ENCODE results near the gene NAE1.
A peak's percentile ranks its signal among the peaks of the same experiment; 100 is the strongest.

NAE1 gene

DNA sequence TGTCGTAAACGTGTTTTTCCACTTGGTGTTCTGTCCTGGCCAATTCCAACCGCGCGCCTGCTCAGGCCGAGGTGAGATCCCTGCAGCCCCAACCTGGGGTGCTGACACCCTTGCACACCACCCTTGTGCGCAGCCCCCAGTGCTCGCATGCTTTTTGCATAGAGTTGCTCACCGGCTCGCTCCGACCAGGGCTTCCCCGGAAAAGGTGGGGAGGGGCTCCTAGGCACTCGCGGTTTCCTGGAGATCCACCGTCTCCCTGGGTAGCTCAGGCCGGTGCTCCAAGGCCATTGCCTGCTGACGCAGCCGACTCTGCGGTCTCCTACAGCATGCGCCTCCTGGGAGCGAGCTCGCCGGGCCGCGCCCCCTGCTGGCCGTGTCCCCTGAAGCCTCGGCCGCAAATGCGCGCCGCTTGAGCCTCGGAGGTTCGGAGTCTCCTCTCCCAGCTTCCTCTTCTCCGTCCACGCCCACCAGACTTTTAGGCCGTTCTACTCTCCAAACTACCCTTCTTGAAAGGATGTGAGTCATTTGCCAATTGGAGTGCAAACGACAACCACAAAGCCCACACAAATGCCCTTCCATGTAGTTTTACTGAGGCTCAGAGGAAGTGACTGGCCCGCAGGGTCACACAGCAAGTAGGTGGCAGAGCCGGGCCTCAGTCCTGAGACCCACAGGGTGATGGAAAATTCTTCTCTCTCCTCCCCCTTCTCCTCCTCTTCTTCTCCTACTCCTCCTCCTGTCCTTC is 42.3 kb upstream of the NAE1 start:
- TF ChIP-seq ZBTB7A (IDR thresholded peaks at IDR 0.05; ENCODE audit: low read depth): 0 out of 2 replicates have a peak, but pooled peaks have one; percentile 34
- no peak; the same call in 1 of the 2 replicates for TF ChIP-seq TAF1 (IDR thresholded peaks at IDR 0.05; ENCODE audit: low read depth)
- peak; percentile 42; the same call in 1 of the 2 replicates for TF ChIP-seq RAD21 (IDR thresholded peaks at IDR 0.05; ENCODE audit: low read depth)
- TF ChIP-seq, protein P1, sequence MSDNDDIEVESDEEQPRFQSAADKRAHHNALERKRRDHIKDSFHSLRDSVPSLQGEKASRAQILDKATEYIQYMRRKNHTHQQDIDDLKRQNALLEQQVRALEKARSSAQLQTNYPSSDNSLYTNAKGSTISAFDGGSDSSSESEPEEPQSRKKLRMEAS (IDR thresholded peaks at IDR 0.05): peak; percentile 85
- 0 out of 2 replicates have a peak, but pooled peaks have one; percentile 39 for TF ChIP-seq YY1 (IDR thresholded peaks at IDR 0.05; ENCODE audit: low read depth)

DNA sequence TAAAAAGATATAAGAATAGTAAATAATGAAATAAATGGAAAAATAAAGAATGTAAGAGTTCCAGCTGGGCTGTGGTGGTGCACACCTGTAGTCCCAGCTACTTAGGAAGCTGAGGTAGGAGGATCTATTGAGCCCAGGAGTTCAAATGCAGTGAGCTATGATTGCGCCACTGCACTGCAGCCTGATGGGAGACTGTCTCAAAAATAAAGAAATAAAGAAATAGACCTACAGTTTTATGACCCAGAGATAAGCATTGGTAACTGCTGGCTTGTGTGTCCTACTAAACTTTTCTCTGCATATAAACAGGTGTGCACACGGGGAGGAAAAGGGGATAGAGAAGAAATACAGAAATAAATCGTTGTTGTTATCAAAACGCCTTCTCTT is 41.8 kb upstream of the NAE1 start:
- TF ChIP-seq FOXM1 (IDR thresholded peaks at IDR 0.05; ENCODE audit: borderline replicate concordance, low read depth) (no peak), CEBPB (IDR thresholded peaks at IDR 0.05) (peak; percentile 41; the same call in 1 of the 2 replicates)

DNA sequence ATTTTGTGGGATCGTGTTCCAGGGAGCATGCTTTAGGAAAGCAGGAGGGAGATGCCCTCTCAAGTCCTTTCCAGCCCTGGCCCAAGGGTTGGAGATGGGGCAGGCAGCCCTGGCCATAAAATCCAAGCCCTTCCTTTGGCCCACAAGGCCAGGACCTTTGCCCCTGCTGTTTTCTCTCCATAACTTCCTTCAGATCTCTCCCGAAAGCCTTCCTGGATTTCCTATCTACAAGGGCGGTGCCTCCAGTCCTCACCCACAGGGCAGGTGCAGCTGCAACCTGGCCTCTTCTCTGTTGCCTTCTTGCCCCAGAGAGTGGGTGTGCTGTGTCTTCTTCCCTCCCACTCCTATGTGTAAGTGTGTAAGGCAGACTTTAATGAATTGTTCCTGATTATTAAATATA is 41.1 kb upstream of the NAE1 start:
- TF ChIP-seq FOXM1 (IDR thresholded peaks at IDR 0.05; ENCODE audit: borderline replicate concordance, low read depth) (no peak), TCF12 (IDR thresholded peaks at IDR 0.05; ENCODE audit: low read depth) (no peak), REST (IDR thresholded peaks at IDR 0.05; ENCODE audit: low read depth) (no peak), ZBTB7A (IDR thresholded peaks at IDR 0.05; ENCODE audit: low read depth) (no peak), NFIC (IDR thresholded peaks at IDR 0.05) (no peak)
- TF ChIP-seq, protein P1 (IDR thresholded peaks at IDR 0.05): no peak

DNA sequence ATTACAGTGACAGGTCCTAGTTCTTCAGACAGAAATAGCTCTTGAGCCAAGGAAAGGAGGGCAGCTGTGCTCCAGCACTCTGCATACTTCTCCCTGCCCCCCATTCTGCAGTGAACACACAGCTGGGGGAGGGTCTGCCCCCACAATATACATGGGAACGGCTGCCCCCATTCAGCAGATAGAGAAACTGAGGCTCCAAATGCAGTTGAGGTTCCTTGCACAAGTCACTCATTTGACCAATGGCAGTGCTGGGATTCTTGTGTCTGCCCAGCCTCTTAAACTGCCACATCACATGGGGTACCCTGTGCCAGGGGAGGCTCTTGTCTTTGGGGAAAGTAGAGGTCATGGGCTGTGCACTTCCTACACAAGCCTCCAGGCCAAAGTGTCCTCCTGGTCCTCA is 38.6 kb upstream of the NAE1 start:
- TF ChIP-seq NFIC (IDR thresholded peaks at IDR 0.05) (no peak), TAF1 (IDR thresholded peaks at IDR 0.05; ENCODE audit: low read depth) (no peak), ZBTB7A (IDR thresholded peaks at IDR 0.05; ENCODE audit: low read depth) (no peak), RAD21 (IDR thresholded peaks at IDR 0.05; ENCODE audit: low read depth) (no peak), TEAD4 (IDR thresholded peaks at IDR 0.05) (no peak), EP300 (IDR thresholded peaks at IDR 0.05; ENCODE audit: borderline replicate concordance) (no peak), YY1 (IDR thresholded peaks at IDR 0.05; ENCODE audit: low read depth) (no peak), CREB1 (IDR thresholded peaks at IDR 0.05; ENCODE audit: low read depth) (no peak), REST (IDR thresholded peaks at IDR 0.05; ENCODE audit: low read depth) (no peak), CEBPB (IDR thresholded peaks at IDR 0.05) (no peak), FOXM1 (IDR thresholded peaks at IDR 0.05; ENCODE audit: borderline replicate concordance, low read depth) (no peak), TCF12 (IDR thresholded peaks at IDR 0.05; ENCODE audit: low read depth) (no peak)
- TF ChIP-seq, protein P1 (IDR thresholded peaks at IDR 0.05): no peak
- TF ChIP-seq, protein P2, sequence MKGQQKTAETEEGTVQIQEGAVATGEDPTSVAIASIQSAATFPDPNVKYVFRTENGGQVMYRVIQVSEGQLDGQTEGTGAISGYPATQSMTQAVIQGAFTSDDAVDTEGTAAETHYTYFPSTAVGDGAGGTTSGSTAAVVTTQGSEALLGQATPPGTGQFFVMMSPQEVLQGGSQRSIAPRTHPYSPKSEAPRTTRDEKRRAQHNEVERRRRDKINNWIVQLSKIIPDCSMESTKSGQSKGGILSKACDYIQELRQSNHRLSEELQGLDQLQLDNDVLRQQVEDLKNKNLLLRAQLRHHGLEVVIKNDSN (IDR thresholded peaks at IDR 0.05): no peak

DNA sequence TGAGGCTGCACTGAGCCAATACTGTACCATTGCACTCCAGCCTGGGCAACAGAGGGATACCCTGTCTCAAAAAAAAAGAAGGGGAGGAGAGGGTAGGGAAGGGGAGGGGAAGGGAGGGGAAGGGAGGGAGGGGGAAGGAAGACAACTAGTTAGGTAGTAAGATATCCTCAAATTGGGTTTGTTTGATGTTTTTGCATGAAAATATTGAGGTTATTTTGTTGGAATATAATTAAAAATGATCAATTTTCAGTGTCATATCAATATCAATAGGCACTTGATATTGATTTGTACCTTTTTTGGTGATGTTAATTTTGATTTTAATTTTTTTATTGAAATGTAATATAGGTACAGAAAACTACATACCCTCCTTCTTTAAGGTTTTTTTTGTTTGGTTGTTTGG is 32.9 kb upstream of the NAE1 start:
- TF ChIP-seq CREB1 (IDR thresholded peaks at IDR 0.05; ENCODE audit: low read depth) (no peak), NFIC (IDR thresholded peaks at IDR 0.05) (no peak), EP300 (IDR thresholded peaks at IDR 0.05; ENCODE audit: borderline replicate concordance) (no peak), FOXM1 (IDR thresholded peaks at IDR 0.05; ENCODE audit: borderline replicate concordance, low read depth) (no peak), ZBTB7A (IDR thresholded peaks at IDR 0.05; ENCODE audit: low read depth) (no peak), RAD21 (IDR thresholded peaks at IDR 0.05; ENCODE audit: low read depth) (no peak), TCF12 (IDR thresholded peaks at IDR 0.05; ENCODE audit: low read depth) (no peak), REST (IDR thresholded peaks at IDR 0.05; ENCODE audit: low read depth) (no peak), TEAD4 (IDR thresholded peaks at IDR 0.05) (no peak), TAF1 (IDR thresholded peaks at IDR 0.05; ENCODE audit: low read depth) (no peak), YY1 (IDR thresholded peaks at IDR 0.05; ENCODE audit: low read depth) (no peak)
- TF ChIP-seq, protein P1 (IDR thresholded peaks at IDR 0.05): no peak
- TF ChIP-seq, protein P2 (IDR thresholded peaks at IDR 0.05): no peak

All from Ishikawa (cell line).